Stimulated activated CD4-positive, alpha-beta T cell treated with anti-CD3 and anti-CD28 coated beads, Interleukin-1b, Interleukin-23, amount 100 ng/mL, for 1 hour (primary cell): ENCODE results near the gene CFAP100.

ENCODE experiments used
- DNase-seq, 2 donors: peaks; one replicate each; pipeline ENCODE4 v3.0.0-alpha.2; 2020; ENCODE audit warnings: low read depth in 2 of 2

CFAP100 gene

DNA sequence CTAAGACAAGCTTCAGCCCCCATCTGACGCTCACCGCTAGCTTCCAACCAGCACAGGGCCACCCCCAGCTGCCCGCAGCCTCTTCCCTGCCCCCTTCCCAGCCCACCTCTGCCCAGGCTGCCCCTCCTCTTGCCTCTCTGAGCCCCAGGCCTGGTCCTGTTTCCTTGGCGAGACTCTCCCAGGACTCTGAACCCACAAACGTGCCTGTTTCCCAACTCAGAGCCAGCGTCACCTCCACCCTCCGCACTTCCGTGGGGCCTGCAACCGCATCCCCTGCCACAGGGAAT is 45.9 kb downstream of the CFAP100 start:
- DNase-seq = no peak

DNA sequence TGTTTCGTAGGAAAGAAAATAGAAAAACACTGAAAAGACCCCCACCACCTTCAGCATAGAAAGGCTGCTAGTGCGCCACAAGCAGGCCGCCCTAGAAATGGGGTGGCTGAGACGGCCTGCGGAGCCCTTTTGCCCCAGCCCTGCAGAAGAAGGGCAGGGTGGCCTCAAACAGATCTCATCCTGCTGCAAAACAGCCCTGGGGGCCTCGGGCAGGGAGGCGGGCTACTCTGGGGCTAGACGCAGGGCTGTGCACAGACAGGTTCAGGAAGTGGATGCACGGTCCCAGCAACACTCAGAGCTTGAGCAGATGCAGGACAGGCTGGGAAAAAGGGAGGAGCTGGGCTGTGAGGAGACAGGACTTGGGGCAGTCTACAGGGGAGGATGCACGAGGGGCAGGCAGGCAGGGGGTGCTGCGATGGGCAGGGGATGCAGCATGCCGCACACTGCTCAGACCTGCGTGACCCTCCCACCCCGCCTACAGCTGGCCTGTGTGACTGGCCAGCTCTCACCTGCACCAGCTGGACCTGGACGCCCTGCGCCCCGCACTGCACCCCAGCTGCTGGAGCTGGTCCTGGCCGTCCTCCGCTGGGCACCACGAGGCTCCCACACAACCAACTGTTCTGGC is 46.7 kb downstream of the CFAP100 start:
- DNase-seq = no peak

DNA sequence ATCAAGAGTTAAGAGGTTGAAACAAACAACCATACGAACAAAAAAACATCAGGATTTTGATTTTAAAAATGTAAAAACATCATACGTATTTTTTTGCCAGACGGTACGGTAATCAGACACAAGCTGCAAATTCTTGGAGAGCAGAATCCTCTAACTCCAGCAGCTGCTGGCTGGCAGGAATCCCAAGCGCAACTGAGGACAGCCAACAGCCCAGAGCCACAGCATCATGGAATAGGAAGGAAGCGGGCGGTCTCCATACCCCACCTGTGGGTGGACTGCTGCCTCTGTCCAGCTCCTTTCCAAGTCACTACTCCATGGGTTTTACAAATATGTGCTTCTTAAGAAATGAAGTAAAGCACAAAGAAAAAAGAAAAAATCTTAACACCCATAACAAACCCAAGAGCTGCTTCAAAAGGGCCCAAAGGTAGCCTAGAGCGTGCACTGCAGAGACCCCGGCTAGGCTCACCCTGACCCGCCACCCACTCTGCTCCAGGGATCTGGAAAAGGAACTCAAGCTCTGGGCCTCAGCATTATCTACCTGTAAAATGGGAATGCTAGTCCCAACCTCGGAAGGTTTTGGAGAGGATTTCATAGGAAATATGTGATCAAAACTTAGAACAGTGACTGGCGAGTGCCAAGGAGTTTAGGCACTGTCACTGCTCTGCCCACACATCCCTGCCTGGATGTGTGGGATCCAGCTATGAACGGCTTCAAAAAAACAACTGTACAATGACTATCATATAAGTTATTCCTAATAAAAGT is 47.6 kb downstream of the CFAP100 start:
- DNase-seq = no peak

DNA sequence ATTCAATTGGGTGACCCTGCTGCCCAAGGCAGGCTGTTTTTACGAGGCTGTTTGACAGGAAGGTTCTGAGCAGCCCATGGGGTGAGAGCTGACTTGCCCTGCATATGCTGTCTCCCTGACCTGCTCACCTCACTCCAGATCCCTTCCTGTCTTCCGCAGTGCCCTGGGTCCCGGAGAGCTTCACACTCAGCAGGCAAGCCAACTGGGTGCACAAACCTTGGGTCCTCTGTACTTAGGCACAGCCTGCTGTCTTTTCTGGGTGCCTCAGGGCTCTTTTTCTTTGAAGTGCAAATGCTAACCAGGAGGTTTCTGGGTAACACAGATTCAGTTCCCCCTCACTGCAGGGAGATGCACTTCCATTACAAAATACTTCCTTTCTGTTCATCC is 48.1 kb downstream of the CFAP100 start:
- no peak for DNase-seq

DNA sequence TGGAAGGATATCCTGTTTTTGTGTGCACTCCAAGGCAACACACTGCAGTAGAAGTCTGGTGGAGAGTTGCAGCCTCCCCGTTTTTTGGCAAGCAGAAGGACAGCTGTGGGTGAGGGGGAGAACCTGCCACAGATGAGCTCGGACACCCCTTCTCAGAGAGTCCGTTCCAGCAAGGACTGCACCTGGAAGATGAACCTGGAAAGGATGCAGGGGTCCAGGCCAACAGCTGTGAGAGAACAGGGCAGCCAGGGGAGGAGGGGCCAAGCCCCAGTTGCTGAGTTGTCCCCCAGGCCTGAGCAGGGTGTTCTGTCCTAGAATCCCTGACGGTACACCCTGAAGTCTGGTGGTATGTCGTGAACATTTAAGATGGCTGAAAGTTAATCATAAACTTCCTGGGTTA is 50.8 kb downstream of the CFAP100 start:
- DNase-seq = no peak

DNA sequence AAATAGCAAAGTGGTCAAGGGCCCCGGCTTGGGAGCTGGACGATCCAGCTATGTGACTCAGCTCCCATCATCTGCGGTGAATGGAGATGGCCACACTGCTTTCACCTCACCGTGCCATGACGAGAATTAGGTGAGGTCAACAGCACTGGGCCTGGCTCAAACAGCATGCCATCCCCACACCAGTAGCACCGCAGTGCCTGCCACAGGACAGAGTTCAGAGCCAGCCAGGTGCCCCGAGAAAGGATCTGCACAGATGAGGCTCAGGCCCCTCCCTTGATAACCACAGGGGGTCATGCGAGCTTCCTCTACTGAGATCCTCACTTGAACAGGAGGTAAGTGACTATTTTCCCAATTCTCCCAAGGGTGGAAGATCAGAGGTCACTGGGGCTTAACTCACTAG is 51.6 kb downstream of the CFAP100 start:
- DNase-seq = no peak

DNA sequence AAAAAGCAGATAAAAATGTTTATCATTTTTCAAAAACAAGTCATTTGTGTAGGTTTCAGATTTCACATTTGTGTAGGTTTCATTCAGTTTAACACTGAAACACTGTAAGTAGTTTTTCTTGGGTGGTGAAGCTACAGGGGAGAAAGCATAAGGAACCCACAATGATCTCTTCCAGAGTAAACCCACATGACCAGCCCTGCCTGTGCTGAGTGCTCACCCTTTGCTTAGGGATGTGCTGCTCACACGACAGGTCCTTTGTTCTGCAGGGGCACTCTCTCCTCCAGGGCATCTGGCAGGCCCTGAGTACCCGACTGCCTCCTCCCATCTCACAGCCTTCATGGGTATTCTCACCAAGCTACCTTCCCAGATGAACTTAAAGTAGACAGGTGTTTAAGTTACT is 52.1 kb downstream of the CFAP100 start:
- no peak for DNase-seq

DNA sequence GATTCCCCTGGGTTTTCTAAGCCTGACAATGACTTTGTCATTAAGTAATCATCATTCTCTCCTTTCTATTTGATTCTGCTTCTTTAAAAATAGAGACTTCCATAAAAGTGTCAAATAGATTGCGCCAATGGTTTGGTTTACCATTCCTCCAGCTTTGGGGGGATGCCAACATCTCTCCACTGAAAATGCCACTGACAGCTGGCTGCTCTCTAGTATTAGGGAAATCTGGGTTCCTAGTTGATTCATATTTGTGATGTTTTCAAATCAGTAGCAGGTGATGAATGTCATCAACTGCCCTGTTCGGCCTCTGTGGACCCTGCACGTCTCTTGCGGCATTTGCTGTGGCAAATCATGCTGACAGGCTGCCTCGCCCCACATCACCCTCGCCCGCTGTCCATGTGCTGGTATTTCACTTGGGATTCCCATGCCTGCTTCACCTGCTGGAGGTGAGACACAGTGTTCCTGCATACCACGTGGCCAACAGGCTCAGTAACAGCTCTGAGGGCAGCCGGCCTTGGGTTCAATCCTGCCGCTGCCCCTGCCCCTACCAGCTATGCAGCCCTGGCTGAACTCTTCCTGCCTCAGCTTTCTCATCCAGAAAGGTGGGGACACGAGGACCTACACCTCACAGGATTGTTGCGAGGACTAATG is 52.9 kb downstream of the CFAP100 start:
- DNase-seq = no peak

DNA sequence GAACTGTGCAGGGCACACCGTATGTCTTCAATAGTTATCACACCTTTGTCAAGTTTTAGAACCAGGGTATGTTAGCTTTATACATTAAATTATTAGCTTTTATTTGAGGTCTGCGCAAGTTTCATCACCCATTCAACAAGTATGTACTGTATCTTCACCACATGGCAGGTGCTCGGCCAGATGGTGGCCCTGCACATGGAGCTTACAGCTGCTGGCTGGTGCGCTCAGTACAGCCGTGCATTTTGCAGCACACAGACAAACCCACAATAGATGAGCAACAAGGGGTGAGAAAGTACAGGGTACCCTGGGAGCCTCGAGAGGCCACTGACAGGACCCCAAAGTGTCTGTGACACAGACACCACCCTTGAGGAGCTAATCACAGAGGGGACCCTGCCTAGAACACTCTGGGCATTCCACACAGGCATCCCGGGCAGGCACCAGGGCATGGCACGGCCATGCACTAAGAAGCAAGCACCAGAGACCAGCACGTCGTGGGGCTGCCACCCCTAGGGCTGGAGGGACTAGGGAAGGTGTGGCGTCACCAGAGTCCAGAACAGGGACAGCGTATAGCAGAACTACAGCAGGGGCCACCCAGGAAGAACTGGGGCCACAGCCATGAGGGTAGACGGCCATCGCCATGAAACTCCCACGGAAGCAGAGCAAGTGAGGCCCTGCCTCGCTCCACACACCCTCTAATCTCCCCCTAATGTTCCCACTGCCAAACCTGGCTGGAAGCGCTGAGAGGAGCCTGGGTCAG is 53.6 kb downstream of the CFAP100 start:
- no peak for DNase-seq

DNA sequence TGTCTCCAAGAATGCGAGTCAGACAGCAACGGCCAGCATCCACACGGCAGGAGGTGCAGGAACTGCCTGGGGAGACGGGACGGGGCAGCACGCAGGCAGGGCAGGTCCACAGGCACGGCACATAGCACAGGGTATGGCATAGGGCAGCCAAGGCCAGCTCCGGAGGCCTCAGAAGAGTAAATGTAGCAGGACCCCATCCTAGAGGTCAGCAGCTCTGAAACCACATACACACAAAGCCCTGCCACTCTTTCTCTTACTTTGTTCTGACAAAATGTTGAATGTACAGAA is 54.1 kb downstream of the CFAP100 start:
- DNase-seq = no peak

DNA sequence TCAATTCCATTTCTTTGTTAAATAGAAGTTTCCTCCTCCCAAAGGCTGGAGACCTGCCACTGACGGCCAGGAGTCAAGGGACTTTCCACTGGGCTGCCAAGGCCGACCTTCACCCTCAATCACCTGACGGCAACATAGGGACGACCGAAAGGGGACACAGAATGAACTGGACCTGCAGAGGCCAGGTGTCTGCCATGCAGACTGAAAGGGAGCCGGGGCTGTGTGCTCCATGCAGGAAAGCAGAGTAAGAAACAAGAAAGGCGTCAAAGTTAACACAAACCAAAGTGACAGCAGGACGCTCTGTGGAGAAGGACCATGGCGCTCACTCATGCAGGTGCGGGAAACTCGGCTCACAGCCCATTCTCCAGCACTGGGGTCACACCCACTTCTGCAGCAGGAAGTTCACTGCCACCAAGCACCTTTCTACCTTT is 54.9 kb downstream of the CFAP100 start:
- no peak for DNase-seq

DNA sequence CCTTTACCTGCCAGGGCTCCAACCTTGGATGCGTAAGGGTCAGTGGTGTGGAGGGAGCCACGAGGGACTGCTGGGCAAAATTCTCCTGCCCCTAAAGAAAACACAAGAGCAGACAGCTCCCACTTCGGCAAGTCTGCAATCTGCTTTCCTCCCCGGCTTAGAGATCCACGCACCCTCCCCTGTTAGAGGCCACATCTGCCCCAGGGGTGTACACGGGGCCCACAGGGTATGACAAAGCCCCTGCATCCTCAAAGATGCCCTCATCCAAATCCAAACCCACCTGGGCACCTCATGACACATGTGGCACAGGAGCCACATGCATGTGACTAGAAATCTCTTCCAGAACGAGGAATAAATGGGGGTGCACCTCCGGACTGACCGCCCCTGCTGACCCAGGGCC is 55.5 kb downstream of the CFAP100 start:
- DNase-seq = no peak

DNA sequence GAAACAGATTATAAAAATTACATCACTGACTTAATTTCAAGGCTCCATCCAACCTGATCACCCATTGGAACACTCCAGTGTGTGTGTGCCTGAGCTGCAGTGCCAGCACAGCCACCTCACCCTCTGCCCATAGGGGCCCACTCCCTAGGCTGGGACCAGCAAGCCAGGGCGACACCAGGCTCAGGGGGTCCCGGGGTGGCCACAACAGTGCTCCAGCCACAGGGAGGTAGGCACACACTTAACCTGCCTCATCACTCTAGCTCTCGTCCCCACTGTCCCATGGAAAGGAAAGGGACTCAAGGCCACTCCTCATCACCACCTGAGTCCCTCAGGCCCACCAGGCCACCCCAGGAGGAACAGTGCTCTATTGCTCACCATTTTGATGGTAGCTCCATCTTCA is 56.0 kb downstream of the CFAP100 start:
- DNase-seq = no peak

DNA sequence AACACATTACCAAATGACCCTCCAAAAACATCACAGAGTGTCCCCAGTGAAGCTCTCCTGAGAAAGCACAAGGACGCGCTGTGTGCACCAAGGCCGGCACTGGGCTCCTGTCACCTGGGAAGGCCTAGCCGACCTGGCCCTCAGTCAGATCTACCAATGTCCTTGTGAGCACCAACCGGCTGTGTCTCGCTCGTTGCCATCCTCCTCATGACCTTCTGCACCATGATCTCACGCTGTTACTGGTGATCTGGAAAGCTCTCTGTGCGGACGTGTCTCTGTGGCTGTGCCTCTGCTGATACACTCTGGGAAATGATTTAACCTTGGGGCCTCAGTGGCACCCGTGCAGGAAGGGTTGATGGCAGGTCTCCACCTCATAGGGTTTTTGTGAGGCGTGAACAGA is 56.8 kb downstream of the CFAP100 start:
- no peak for DNase-seq

DNA sequence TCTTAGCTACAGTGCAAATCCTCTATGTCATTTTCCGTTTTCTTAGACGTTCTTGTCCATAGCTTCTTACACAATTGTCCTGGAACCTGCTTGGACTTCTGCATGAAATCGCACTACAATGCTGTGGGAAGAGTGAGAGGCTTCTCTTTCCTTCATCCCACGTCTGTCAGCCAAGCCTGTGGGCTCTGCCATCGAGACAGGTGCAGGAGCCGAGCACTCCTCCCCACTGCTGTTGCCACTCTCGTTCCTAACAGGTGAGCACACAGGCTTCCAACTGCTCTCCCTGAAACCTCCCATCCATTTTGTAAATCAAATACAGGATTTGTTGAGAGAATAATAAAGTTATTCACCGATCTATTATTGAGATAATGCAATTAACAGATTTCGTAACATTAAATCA is 57.5 kb downstream of the CFAP100 start:
- DNase-seq = no peak

DNA sequence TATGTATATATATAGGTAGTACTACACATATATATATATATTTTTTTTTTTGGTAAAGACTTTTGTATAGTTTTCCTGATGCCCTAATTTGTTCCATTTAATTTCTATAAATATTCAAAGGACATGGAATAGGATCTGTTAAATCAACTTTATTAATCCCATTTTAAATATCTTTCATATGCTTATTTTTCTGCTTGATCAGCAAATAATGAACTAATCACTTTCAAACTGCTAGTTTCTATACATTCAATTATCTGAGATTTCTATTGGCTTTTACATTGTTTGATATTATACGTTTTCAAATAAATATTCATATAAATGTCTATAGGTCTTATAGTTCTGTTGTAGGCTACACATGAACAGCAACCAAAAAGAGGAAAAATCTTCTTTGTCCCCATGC is 59.3 kb downstream of the CFAP100 start:
- no peak for DNase-seq

DNA sequence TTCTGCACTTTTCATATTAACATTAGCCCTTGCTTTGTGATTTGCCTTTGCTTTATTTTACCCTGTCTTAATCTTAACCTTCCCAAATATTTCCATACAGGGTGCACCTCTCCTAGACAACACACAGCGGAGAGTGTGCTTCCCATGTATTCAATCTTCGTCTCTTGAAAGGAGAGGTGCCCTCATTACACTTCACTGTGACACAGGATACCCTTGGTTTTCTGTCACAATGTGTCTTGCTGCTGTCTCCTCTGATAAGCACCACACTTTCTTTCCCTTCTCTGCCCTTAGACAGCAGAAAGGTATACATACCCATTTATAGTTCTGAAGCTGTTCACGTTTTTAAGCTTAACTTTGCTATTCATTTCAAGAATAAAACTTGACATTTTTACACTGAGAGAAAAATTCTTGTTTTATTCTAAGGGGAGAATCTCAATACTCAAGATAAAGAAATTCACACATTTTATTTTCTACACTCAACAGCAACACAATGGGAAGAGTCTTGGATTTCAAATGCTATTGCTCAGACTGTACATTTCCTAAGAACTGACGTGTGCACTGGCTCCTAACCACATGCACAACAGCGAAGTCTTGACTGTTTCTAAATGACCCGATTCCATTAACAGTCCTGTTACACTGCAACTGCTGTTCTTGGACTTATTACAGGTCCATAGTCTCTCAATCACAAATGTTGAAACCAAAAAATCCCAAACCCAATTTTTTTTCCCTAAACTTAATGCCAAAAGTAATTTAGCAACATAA is 59.9 kb downstream of the CFAP100 start:
- no peak for DNase-seq

DNA sequence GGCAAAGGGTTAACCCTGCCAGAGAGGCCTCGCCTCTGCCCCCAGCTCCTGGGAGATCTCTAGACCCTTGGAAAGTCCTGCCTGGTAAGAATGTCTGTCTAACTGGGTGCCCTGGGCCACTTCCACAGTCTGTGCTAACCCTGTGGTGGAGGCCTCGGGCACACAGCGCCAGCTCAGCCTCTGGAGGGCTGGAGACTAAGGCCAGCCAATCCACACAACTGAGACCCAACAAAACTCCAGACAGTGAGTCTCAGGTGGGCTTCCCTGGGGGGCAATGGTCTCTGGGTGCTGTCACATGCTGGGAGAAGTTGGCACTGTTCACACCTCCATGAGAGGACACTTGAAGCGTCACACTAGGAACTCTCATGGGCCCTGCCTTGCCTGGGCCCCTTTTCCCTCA is 61.5 kb downstream of the CFAP100 start:
- DNase-seq = no peak

DNA sequence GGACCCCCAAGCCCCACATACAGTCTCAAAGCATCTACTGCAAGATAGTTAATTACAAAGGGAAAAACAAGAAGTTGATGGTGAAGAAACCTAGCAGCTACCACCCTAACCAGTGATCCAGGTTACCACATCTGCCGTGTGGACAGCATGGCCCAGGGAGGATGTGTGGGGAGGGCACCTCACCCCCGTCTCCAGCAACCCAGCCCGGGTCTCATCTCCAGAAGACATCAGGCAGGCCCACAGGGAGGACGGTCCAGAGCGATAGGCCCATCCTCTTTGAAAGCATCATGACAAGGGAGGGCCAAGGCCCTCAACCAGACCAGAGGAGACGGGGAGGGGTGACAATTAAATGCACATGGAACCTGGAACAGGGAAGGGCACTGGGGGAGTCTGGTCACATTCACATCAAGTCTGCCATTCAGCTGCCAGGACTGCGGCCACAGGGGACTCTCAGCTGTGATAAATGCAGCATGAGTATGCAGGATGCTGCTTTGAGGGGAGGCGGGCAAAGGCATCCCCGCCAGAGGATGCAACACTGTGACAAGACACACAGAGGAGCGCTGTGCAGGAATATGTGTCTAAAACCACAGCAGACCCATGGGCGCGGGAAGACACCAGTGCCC is 62.2 kb downstream of the CFAP100 start:
- DNase-seq = no peak

DNA sequence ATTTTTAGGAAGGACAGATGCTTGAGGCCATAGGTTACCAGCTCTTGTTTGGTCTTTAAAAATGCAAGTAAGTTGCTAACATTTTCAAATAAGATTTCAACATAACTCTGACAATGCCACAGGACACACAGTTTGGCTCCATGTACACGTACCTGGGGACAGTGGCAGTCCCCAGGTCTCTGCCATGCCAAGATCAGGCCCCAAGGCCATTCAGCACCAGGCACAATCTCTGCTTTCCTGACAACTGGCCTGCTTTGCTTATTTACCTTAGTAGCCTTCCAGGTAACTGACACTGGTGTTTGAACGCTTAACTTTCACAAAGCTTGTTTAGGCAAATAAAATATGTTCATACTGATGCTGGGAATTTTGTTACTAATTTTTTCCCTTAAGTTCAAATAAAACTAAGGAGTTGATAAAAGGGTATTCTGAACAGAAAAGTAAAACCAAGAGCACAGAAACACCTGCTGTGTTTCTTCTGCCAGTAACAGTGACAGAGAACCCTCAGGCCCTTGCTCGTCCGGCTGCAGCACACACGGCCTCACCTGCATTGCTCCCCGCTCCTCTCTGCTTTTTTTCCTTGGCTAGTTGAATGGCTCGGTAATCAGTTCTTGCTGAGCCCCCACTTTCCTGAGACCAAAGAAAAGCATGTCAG is 64.5 kb downstream of the CFAP100 start:
- DNase-seq = no peak

DNA sequence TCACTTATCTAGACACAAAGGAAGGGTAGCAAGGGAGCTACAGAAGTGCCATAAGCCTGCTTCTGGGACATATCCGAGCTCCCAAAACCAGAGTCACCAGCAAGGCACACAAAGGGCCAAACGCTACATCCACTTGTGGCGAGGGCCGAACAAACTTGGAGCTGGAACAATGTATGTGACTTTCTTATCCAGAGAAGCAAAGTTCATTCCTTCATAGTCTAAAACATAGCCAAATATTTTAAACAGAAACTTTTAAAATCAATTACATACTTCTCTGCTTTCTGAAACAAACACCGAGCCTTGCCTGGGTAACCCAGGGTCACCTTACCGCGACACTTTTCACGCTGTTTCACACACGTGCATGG is 65.0 kb downstream of the CFAP100 start:
- no peak for DNase-seq
